Measurements from ENCODE around the gene KCNG2.
A peak's percentile ranks its signal among the peaks of the same experiment; 100 is the strongest.

DNA sequence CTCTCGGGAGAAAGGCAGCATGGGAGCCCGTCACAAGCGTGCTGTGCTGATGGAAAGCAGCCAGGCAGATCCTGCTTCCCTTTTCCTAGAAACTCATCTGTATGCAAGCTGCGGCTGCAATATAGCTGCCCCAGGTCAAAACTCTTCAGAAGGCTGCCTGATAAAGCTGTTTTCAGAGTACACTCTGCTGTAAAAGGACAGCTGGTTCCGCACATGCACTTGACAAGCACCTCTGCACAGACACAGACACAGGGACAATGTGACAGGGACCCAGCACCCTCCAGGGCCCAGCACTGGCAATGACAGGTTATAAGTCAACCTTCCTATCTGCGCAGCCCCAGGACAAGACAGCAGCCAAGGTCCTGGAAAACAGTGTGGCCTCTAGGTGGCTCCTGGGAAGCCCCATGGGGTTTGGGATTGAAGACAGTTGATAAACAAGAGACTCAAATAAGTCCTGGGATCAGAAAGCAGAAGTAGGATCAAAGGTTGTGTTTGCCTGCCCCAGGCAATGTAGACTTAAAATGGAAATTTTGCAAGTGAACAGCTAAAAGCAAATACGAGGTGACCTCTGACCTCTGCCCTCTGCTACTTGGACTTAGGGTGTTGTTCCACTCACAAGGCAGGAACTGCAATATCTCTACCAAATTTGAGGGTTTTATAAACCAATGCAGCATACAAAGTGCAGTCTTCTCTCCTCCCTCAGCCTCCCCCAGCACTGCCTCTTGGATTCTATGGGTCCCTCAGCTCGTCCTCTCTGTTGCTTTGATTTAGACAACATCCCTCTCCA lies 136.8 kb downstream of the KCNG2 start:
- no peak for TF ChIP-seq SP2 (IDR thresholded peaks at IDR 0.05; ENCODE audit: low read length)
- TF ChIP-seq EP300 (IDR thresholded peaks at IDR 0.05; ENCODE audit: borderline replicate concordance in 1 of 2, low read depth in 2 of 2, low read length in 2 of 2): no peak
- no peak for TF ChIP-seq YY1 (IDR thresholded peaks at IDR 0.05; ENCODE audit: low read depth, low read length)
- TF ChIP-seq NANOG (IDR thresholded peaks at IDR 0.05; ENCODE audit: insufficient read depth, low read depth, low read length, poor library complexity, severe bottlenecking): no peak
- TF ChIP-seq JUND (IDR thresholded peaks at IDR 0.05; ENCODE audit: low read length): no peak
- TF ChIP-seq EGR1 (IDR thresholded peaks at IDR 0.05; ENCODE audit: borderline replicate concordance, low read depth, low read length): no peak
- no peak for TF ChIP-seq HDAC6 (IDR thresholded peaks at IDR 0.05; ENCODE audit: low read depth, low read length)
- TF ChIP-seq POLR2A (IDR thresholded peaks at IDR 0.05; ENCODE audit: control extremely low read depth in 1 of 2, low read depth in 2 of 2, low read length in 2 of 2): no peak
- TF ChIP-seq CHD2 (IDR thresholded peaks at IDR 0.05; ENCODE audit: low read length): no peak
- no peak for TF ChIP-seq CEBPB (IDR thresholded peaks at IDR 0.05; ENCODE audit: low read depth, low read length)
- TF ChIP-seq SP1 (IDR thresholded peaks at IDR 0.05; ENCODE audit: low read depth, low read length): no peak
- TF ChIP-seq, protein P1, sequence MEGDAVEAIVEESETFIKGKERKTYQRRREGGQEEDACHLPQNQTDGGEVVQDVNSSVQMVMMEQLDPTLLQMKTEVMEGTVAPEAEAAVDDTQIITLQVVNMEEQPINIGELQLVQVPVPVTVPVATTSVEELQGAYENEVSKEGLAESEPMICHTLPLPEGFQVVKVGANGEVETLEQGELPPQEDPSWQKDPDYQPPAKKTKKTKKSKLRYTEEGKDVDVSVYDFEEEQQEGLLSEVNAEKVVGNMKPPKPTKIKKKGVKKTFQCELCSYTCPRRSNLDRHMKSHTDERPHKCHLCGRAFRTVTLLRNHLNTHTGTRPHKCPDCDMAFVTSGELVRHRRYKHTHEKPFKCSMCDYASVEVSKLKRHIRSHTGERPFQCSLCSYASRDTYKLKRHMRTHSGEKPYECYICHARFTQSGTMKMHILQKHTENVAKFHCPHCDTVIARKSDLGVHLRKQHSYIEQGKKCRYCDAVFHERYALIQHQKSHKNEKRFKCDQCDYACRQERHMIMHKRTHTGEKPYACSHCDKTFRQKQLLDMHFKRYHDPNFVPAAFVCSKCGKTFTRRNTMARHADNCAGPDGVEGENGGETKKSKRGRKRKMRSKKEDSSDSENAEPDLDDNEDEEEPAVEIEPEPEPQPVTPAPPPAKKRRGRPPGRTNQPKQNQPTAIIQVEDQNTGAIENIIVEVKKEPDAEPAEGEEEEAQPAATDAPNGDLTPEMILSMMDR (IDR thresholded peaks at IDR 0.05; ENCODE audit: control extremely low read depth in 1 of 3, insufficient read depth in 1 of 3, low read depth in 1 of 3, low read length in 3 of 3): peak in 1 of 3 experiments; percentile 19; a peak in 2 of 4 replicates
- TF ChIP-seq POLR2AphosphoS5 (IDR thresholded peaks at IDR 0.05; ENCODE audit: low read depth, low read length): no peak

All from H1 (cell line).